Vagina (tissue), 2 donors: ENCODE measurements around the gene MIOX.

Experiments used
- CTCF ChIP-seq, 3 experiments: fragments of 450-650 bp in 2 of 3; fragments of 200-600 bp in 1 of 3; sonication (generic) in 1 of 3; IDR thresholded peaks; one replicate each; pipeline ENCODE4 v1.5.1; 2017 to 2019; ENCODE audit warnings: antibody characterized with exemption in 3 of 3, mild to moderate bottlenecking in 2 of 3, moderate library complexity in 2 of 3
- POLR2AphosphoS5 ChIP-seq, 2 donors: sonication (generic); formaldehyde crosslinking; IDR thresholded peaks; one replicate each; pipeline ENCODE4 v1.9.0; 2017; ENCODE audit warnings: antibody characterized with exemption in 2 of 2, mild to moderate bottlenecking in 2 of 2, low read depth in 1 of 2; ENCODE audit not compliant: insufficient read depth in 1 of 2

GRCh38 chr22:50441428-50441993, 45.1 kb upstream of the MIOX start:
- TF ChIP-seq CTCF (IDR thresholded peaks at IDR 0.05) (no peak), POLR2AphosphoS5 (IDR thresholded peaks at IDR 0.05; ENCODE audit: insufficient read depth in 1 of 2, low read depth in 1 of 2) (no peak)
